HepG2 (cell line): ENCODE measurements around the gene SPACA4. TPM values are rescaled to one million over a fixed set of nuclear protein-coding genes. Genes with fewer than 3 reads are reported as not detected.
A peak's percentile ranks its signal among the peaks of the same experiment; 100 is the strongest.

Source experiments
- ATAC-seq: fragments of 200-7000 bp; cut with Tn5 transposase; 3 replicates; pipeline ENCODE4 v1.9.1; 2020; ENCODE audit warnings: mild to moderate bottlenecking, moderate library complexity
- BruUV-seq: library from RNA; stranded (reverse); fragments of 400-500 nt; replicated peaks from 2 replicates; lab custom pipeline; 2021; lab: Mats Ljungman, UMichigan
- CTCF ChIA-PET: fragments of 300-600 bp; formaldehyde crosslinking; extraction: SDS; loops from one replicate; lab custom pipeline; 2021; ENCODE audit warnings: low total read pairs, inconsistent platforms, low intra/inter-chr PET ratio; lab: Yijun Ruan, JAX
- POLR2A ChIA-PET: fragments of 350-600 bp; sonication (Branson Sonifier 250); formaldehyde crosslinking; loops from one replicate; lab custom pipeline; 2020; ENCODE audit warnings: antibody characterized with exemption, inconsistent platforms; lab: Yijun Ruan, JAX
- DNase-seq: peaks from one replicate; pipeline ENCODE4 v3.0.0-alpha.2; 2015; ENCODE audit warnings: low spot score
- FAIRE-seq: peaks from 3 replicates; lab custom pipeline; 2011; peaks lifted over from hg19 to GRCh38; lab: Jason Lieb, UNC
- H2AFZ ChIP-seq: one replicate; pipeline ENCODE4 v1.6.1; 2011; ENCODE audit warnings: low read length, inconsistent platforms
- H3K27ac ChIP-seq: fragments of 300-600 bp; 3 replicates; pipeline ENCODE4 v1.8.0; 2011; ENCODE audit warnings: mixed run types, mild to moderate bottlenecking, mixed read lengths, low read length, inconsistent platforms; ENCODE audit not compliant: insufficient read depth; ENCODE audit errors: extremely low read length
- H3K27me3 ChIP-seq, 2 experiments: fragments of 200-600 bp in 1 of 2; 2 replicates in 1 of 2; 3 replicates in 1 of 2; pipeline versions ENCODE4 v1.6.0 to v1.8.0; 2011; ENCODE audit warnings: low read length in 2 of 2, mild to moderate bottlenecking in 2 of 2, moderate library complexity in 2 of 2, inconsistent platforms in 1 of 2; ENCODE audit not compliant: insufficient read depth in 2 of 2, control insufficient read depth in 1 of 2
- H3K36me3 ChIP-seq, 2 experiments: fragments of 200-600 bp in 1 of 2; replicated peaks in 1 of 2; 2 replicates in 1 of 2; 3 replicates in 1 of 2; pipeline versions ENCODE4 v1.5.1 to v1.8.0; 2011; ENCODE audit warnings: low read length in 2 of 2, inconsistent platforms in 1 of 2; ENCODE audit not compliant: insufficient read depth in 2 of 2, control insufficient read depth in 1 of 2
- H3K4me1 ChIP-seq: 2 replicates; pipeline ENCODE4 v1.5.1; 2012; ENCODE audit warnings: low read length, inconsistent platforms; ENCODE audit not compliant: insufficient read depth
- H3K4me2 ChIP-seq: 2 replicates; pipeline ENCODE4 v1.6.0; 2011; ENCODE audit warnings: low read depth, low read length, inconsistent platforms
- H3K4me3 ChIP-seq, 3 experiments: fragments of 200-600 bp in 1 of 3; sonication (generic), shearing (Covaris generic) in 1 of 3; replicated peaks in 1 of 3; 2 replicates each; pipeline ENCODE4 v1.5.1; 2011 to 2016; ENCODE audit warnings: low read length in 3 of 3, inconsistent platforms in 2 of 3, low read depth in 2 of 3, mild to moderate bottlenecking in 2 of 3, control low read depth in 1 of 3, mixed read lengths in 1 of 3; ENCODE audit not compliant: insufficient read depth in 1 of 3
- H3K79me2 ChIP-seq: one replicate; pipeline ENCODE4 v1.6.1; 2011; ENCODE audit warnings: low read length, inconsistent platforms; ENCODE audit not compliant: insufficient read depth
- H3K9ac ChIP-seq: 2 replicates; pipeline ENCODE4 v1.6.0; 2011; ENCODE audit warnings: mild to moderate bottlenecking, low read depth, low read length, inconsistent platforms; ENCODE audit not compliant: insufficient read depth
- H3K9me3 ChIP-seq: 2 replicates; pipeline ENCODE4 v1.5.1; 2012; ENCODE audit warnings: mild to moderate bottlenecking, low read length
- H4K20me1 ChIP-seq: 2 replicates; pipeline ENCODE4 v1.6.0; 2011; ENCODE audit warnings: inconsistent platforms, mild to moderate bottlenecking, low read length, moderate library complexity; ENCODE audit not compliant: insufficient read depth
- AGO2 ChIP-seq: fragments of 200-400 bp; formaldehyde crosslinking; optimal IDR thresholded peaks from 2 replicates; pipeline ENCODE3; 2017; ENCODE audit warnings: mild to moderate bottlenecking, low read depth, low read length, moderate library complexity
- HNRNPL ChIP-seq: fragments of 200-400 bp; formaldehyde crosslinking; IDR thresholded peaks from 2 replicates; pipeline ENCODE4 v1.6.1; 2017; ENCODE audit warnings: mild to moderate bottlenecking, low read depth, low read length
- MTA3 ChIP-seq: sonication (generic); formaldehyde crosslinking; IDR thresholded peaks from 2 replicates; pipeline ENCODE4 v1.4.0; 2020; ENCODE audit warnings: missing genetic modification reagents
- NKX3-1 ChIP-seq: sonication (generic); formaldehyde crosslinking; IDR thresholded peaks from 2 replicates; pipeline ENCODE4 v1.5.0; 2020; ENCODE audit warnings: missing genetic modification reagents
- RBM22 ChIP-seq: fragments of 200-400 bp; formaldehyde crosslinking; optimal IDR thresholded peaks from 2 replicates; pipeline ENCODE3; 2017; ENCODE audit warnings: mild to moderate bottlenecking, low read length, moderate library complexity
- WGBS: methylation state at CpG from one replicate; pipeline ENCODE4 v1.1.6; 2017; ENCODE audit warnings: low lambda C conversion rate; 5-methylcytosine and 5-hydroxymethylcytosine counted together
- in situ Hi-C: cut with HindIII; loops from 2 replicates; pipeline ENCODE4 v1.10.0; 2017; ENCODE audit warnings: low pct_unique_long_range_greater_than_20kb; ENCODE audit not compliant: extremely low pct_ligation_motif_present
- intact Hi-C: fragments of 100-400 bp; cut with micrococcal nuclease; formaldehyde crosslinking; loops from one replicate; pipeline ENCODE4 v1.10.0; 2022; ENCODE audit not compliant: unreplicated experiment
- polyA plus RNA-seq, 8 experiments: library from polyadenylated mRNA; depleted of rRNA in 3 of 8; stranded (reverse) in 7 of 8; unstranded in 1 of 8; fragments of >200 nt; fragmentation: Illumina TruSeq in 4 of 8; extraction: Trizol in 4 of 8; gene quantifications; 2 replicates each; pipeline versions ENCODE4 v1.2.1 to v1.2.3, GENCODE V29; 2011 to 2016; ENCODE audit warnings: low read depth in 4 of 8, missing spikeins in 1 of 8, mixed read lengths in 1 of 8; ENCODE audit not compliant: insufficient read depth in 1 of 8
- total RNA-seq, 5 experiments: library from RNA; depleted of rRNA; stranded (reverse); fragments of >200 nt; fragmentation: Illumina TruSeq; extraction: Trizol; gene quantifications; 2 replicates each; pipeline ENCODE4 v1.2.3, GENCODE V29; 2016; ENCODE audit warnings: low read depth in 1 of 5
- TF ChIP-seq, protein P1 (sequence below): sonication (generic); formaldehyde crosslinking; IDR thresholded peaks from 2 replicates; pipeline ENCODE4 v1.4.0; 2020; ENCODE audit warnings: missing genetic modification reagents

The SPACA4 gene
- total and polyA plus RNA-seq, 2 of the 13 experiments (the other 11 are each of a cell fraction or from before 2014, with no cell fraction given) = not detected

- TF ChIP-seq, protein P1, sequence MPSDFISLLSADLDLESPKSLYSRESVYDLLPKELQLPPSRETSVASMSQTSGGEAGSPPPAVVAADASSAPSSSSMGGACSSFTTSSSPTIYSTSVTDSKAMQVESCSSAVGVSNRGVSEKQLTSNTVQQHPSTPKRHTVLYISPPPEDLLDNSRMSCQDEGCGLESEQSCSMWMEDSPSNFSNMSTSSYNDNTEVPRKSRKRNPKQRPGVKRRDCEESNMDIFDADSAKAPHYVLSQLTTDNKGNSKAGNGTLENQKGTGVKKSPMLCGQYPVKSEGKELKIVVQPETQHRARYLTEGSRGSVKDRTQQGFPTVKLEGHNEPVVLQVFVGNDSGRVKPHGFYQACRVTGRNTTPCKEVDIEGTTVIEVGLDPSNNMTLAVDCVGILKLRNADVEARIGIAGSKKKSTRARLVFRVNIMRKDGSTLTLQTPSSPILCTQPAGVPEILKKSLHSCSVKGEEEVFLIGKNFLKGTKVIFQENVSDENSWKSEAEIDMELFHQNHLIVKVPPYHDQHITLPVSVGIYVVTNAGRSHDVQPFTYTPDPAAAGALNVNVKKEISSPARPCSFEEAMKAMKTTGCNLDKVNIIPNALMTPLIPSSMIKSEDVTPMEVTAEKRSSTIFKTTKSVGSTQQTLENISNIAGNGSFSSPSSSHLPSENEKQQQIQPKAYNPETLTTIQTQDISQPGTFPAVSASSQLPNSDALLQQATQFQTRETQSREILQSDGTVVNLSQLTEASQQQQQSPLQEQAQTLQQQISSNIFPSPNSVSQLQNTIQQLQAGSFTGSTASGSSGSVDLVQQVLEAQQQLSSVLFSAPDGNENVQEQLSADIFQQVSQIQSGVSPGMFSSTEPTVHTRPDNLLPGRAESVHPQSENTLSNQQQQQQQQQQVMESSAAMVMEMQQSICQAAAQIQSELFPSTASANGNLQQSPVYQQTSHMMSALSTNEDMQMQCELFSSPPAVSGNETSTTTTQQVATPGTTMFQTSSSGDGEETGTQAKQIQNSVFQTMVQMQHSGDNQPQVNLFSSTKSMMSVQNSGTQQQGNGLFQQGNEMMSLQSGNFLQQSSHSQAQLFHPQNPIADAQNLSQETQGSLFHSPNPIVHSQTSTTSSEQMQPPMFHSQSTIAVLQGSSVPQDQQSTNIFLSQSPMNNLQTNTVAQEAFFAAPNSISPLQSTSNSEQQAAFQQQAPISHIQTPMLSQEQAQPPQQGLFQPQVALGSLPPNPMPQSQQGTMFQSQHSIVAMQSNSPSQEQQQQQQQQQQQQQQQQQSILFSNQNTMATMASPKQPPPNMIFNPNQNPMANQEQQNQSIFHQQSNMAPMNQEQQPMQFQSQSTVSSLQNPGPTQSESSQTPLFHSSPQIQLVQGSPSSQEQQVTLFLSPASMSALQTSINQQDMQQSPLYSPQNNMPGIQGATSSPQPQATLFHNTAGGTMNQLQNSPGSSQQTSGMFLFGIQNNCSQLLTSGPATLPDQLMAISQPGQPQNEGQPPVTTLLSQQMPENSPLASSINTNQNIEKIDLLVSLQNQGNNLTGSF (CRISPR knock-in tag) = 0 out of 2 replicates have a peak, but pooled peaks have one; percentile 8
Observed at GRCh38 chr19:48627865-48628314, 21.3 kb downstream of the SPACA4 start (continued).

DNA sequence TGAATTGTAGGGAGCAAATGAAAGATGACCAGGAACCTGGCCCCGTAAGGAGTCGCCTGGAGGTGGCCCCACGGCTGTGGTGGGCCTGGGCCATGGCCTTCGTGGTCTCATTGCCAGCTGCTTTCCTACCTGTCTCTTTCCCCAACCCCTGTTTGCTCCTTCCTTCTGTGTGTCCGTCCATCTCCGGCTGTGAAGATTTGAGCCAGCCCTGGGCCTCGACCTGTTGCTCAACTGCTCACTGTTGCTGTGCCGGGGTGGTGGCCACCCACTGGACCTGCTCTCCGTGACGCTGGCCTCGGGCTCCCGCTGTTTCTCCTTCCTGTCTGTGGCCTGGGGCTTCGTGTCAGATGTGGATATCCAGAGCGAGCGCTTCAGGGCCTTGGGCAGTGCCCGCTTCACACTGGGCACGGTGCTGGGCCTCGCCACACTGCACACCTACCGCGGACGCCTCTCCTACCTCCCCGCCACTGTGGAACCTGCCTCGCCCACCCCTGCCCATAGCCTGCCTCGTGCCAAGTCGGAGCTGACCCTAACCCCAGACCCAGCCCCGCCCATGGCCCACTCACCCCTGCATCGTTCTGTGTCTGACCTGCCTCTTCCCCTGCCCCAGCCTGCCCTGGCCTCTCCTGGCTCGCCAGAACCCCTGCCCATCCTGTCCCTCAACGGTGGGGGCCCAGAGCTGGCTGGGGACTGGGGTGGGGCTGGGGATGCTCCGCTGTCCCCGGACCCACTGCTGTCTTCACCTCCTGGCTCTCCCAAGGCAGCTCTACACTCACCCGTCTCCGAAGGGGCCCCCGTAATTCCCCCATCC is 22.1 kb downstream of the SPACA4 start:
- no peak for FAIRE-seq
- 93% methylated on average over 34 of the region's 34 CpGs for WGBS
- Histone ChIP-seq H3K4me1 (peaks cover 59% of the 10 kb centered on the region), H3K27me3 (no peaks in the 10 kb centered on the region), H3K79me2 (no peaks in the 10 kb centered on the region), H3K27ac (peak overlapping the region; percentile 69), H3K9ac (no peak overlapping the region), H3K36me3 (no peaks in the 10 kb centered on the region), H3K4me3 (no peak overlapping the region), H4K20me1 (no peaks in the 10 kb centered on the region), H2AFZ (no peak overlapping the region), H3K9me3 (no peaks in the 10 kb centered on the region), H3K4me2 (no peak overlapping the region)
- TF ChIP-seq HNRNPL (peak; percentile 29; the same call in 1 of the 2 replicates), MTA3 (no peak), RBM22 (peak; percentile 15), NKX3-1 (CRISPR knock-in tag) (no peak), AGO2 (peak; percentile 9)
- ChIA-PET CTCF (no interaction called here), POLR2A (interaction anchor here (1.8 kb wide), 1 partner anchor 10 kb away, joined by 20 read pairs; the partner anchor contains the start of genes RPL18 and SPHK2)
- DNase-seq = no peak
- in situ Hi-C loops (no loop called here), intact Hi-C loops (no loop called here)
- BruUV-seq = no TSS peak
- ATAC-seq = no peak
